ENCODE measurements around the gene HAPLN1. TPM values are rescaled to one million over a fixed set of nuclear protein-coding genes. Genes with fewer than 3 reads are reported as not detected.

The HAPLN1 gene
- total and polyA plus RNA-seq, 8 donors: 0.02 TPM; not detected in 7

DNA sequence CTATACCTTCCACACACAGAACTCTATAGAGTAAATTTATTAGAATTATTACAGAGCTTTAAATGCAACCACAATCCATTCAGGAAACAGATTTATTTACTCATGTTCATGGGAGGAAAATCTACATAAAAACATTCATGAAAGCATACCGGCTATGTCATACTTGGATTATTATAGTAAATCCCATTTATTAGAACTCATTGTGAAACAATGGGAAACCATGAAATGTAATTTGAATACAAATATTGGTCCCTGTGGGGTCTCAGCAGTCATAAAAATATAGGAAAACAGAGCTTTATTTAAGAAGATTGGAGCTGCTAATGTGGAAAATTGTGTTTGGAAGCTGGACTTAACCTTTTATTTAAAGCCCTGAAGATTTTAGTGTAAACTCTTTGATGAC, 80.7 kb downstream of the HAPLN1 start:
- ATAC-seq: no peak
- Histone ChIP-seq H3K27me3 (no peaks in the 10 kb centered on the region), H3K36me3 (no peaks in the 10 kb centered on the region), H3K9me3 (no peaks in the 10 kb centered on the region), H3K4me1 (no peaks in the 10 kb centered on the region), H3K27ac (no peak overlapping the region), H3K4me3 (no peak overlapping the region)
- no peak for DNase-seq
- TF ChIP-seq, protein P1, sequence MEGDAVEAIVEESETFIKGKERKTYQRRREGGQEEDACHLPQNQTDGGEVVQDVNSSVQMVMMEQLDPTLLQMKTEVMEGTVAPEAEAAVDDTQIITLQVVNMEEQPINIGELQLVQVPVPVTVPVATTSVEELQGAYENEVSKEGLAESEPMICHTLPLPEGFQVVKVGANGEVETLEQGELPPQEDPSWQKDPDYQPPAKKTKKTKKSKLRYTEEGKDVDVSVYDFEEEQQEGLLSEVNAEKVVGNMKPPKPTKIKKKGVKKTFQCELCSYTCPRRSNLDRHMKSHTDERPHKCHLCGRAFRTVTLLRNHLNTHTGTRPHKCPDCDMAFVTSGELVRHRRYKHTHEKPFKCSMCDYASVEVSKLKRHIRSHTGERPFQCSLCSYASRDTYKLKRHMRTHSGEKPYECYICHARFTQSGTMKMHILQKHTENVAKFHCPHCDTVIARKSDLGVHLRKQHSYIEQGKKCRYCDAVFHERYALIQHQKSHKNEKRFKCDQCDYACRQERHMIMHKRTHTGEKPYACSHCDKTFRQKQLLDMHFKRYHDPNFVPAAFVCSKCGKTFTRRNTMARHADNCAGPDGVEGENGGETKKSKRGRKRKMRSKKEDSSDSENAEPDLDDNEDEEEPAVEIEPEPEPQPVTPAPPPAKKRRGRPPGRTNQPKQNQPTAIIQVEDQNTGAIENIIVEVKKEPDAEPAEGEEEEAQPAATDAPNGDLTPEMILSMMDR (IDR thresholded peaks at IDR 0.05): no peak
- no peak for FAIRE-seq
- intact Hi-C loops (cut with DNase I): no loop called here
- 81 to 83% methylated on average over 1 of the region's 1 CpG for WGBS, 2 donors

DNA sequence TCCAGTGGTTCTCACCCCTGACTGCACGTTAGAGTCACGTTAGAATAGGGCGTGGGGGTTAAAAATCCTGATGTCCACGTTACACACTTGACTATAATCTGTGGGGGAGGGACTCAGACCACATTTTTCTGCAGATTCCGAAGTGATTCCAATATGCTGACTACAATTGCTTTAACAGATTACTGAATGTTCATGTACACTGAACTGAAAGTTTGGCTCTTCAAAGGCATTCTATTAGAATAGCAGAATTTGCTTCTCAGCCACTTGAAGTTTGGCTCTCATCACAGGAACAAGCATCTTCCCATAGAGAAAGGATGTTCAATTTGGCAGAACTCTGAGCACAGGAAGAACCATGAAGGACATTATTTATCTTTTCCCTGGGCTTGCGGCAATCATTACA, 84.5 kb downstream of the HAPLN1 start:
- H3K9me3 ChIP-seq: no peaks in the 10 kb centered on the region
- TF ChIP-seq, protein P1 (IDR thresholded peaks at IDR 0.05): no peak
- FAIRE-seq: no peak
- H3K27me3 ChIP-seq: no peaks in the 10 kb centered on the region
- DNase-seq: no peak
- intact Hi-C loops (cut with DNase I): no loop called here
- no peaks in the 10 kb centered on the region for H3K36me3 ChIP-seq
- no peak overlapping the region for H3K27ac ChIP-seq
- H3K4me3 ChIP-seq: no peak overlapping the region
- no peaks in the 10 kb centered on the region for H3K4me1 ChIP-seq
- WGBS, 2 donors: 37 to 49% methylated on average over 6 of the region's 6 CpGs
- ATAC-seq: no peak

DNA sequence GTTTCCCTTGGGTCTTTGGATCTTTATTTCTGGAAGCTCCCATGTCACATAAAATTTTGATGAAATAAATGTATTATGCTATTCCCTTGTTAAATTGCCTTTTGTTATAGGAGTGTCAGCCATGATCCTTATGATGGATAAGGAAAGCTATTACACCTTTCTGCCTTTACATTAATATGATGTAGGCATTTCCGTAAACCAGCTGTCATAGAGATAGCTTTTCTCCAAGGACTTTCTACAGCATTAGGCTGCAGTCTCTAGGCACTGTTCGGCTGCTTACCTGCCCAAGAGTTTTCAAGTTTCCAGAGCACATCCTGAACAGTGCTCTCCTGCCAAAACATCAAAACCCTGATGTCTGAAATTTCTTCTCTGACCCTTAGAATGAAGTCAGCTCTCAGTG, 87.4 kb downstream of the HAPLN1 start:
- no peak overlapping the region for H3K27ac ChIP-seq
- FAIRE-seq: no peak
- no peak for DNase-seq
- no peak overlapping the region for H3K4me3 ChIP-seq
- no peaks in the 10 kb centered on the region for H3K9me3 ChIP-seq
- H3K36me3 ChIP-seq: no peaks in the 10 kb centered on the region
- no peaks in the 10 kb centered on the region for H3K4me1 ChIP-seq
- TF ChIP-seq, protein P1 (IDR thresholded peaks at IDR 0.05): no peak
- intact Hi-C loops (cut with DNase I): no loop called here
- 74 to 80% methylated on average over 2 of the region's 2 CpGs for WGBS, 2 donors
- H3K27me3 ChIP-seq: no peaks in the 10 kb centered on the region
- ATAC-seq: no peak

DNA sequence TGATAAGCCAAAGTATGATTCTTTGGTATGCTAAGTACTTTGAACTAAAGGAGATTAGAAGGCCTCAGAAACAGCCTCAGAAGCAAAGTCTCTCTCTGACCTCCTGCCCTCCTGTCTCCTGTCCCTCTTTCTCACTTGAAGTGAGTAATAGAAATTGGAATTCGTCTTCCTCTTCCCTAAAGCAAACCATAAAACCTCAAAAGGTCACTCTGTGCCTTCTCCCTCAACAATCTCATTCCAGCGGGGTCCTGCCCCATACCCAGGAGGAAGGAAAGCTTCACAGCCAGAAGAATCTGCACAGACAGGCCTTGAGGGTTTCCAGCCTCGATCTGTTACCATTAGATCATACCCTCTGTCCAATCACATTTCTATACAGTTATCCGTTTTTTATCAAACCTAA, 87.8 kb downstream of the HAPLN1 start:
- Histone ChIP-seq H3K36me3 (no peaks in the 10 kb centered on the region), H3K27me3 (no peaks in the 10 kb centered on the region), H3K4me3 (no peak overlapping the region), H3K4me1 (no peaks in the 10 kb centered on the region), H3K27ac (no peak overlapping the region), H3K9me3 (no peaks in the 10 kb centered on the region)
- TF ChIP-seq, protein P1 (IDR thresholded peaks at IDR 0.05): no peak
- no peak for FAIRE-seq
- 51 to 58% methylated on average over 4 of the region's 4 CpGs for WGBS, 2 donors
- ATAC-seq: no peak
- intact Hi-C loops (cut with DNase I): no loop called here
- DNase-seq: no peak

DNA sequence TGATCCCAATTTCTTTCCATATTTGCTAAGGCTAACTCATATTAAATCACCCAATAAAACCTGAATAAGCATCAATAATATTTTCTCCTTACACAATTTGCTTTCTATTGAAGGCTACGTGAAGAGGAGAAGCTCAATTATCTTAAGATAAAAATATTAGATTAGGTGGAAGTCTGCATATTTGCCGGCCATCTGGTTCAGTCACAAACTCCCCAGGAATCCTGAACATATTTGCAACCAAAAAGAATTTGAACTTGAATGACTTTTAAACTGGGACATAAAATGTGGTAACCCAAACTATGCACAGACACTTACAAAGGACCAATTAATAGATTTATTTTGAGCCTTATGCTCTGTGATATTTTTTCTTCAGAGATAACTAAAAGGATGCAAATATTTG, 92.3 kb downstream of the HAPLN1 start:
- H3K9me3 ChIP-seq: no peaks in the 10 kb centered on the region
- TF ChIP-seq, protein P1 (IDR thresholded peaks at IDR 0.05): no peak
- no peaks in the 10 kb centered on the region for H3K4me1 ChIP-seq
- ATAC-seq (no peak), DNase-seq (no peak), FAIRE-seq (no peak)
- H3K4me3 ChIP-seq: no peak overlapping the region
- H3K27me3 ChIP-seq: no peaks in the 10 kb centered on the region
- H3K36me3 ChIP-seq: no peaks in the 10 kb centered on the region
- intact Hi-C loops (cut with DNase I): no loop called here
- no peak overlapping the region for H3K27ac ChIP-seq
- WGBS, 2 donors: 34 to 44% methylated on average over 2 of the region's 2 CpGs

Data from pancreas (tissue), 10 donors.